GM12878 (cell line): Measurements from ENCODE around the gene HM13.
"Not testable (repeated sequence)": the region's sequence is repeated elsewhere in the genome, so short reads cannot be mapped to it uniquely, and the experiment has no call there.

Source experiments
- EP300 ChIP-seq, 2 experiments: fragments of 150-350 bp in 1 of 2; IDR thresholded peaks; 2 replicates each; pipeline ENCODE4 v1.6.1; 2011 to 2012; ENCODE audit warnings: low read depth in 2 of 2, low read length in 2 of 2, borderline replicate concordance in 1 of 2, improper control_type of control experiment in 1 of 2, inconsistent platforms in 1 of 2; ENCODE audit not compliant: control insufficient read depth in 1 of 2
- GABPA ChIP-seq: IDR thresholded peaks from 2 replicates; pipeline ENCODE4 v1.6.1; 2014; ENCODE audit warnings: antibody characterized with exemption, low read depth, mild to moderate bottlenecking, inconsistent platforms
- PAX5 ChIP-seq: IDR thresholded peaks from 2 replicates; pipeline ENCODE4 v1.6.1; 2011; ENCODE audit warnings: low read depth, low read length, borderline replicate concordance
- POLR2A ChIP-seq: IDR thresholded peaks from 2 replicates; pipeline ENCODE4 v1.6.1; 2011; ENCODE audit warnings: low read depth, mild to moderate bottlenecking, low read length
- RAD21 ChIP-seq: IDR thresholded peaks from 2 replicates; pipeline ENCODE4 v1.6.1; 2011; ENCODE audit warnings: mild to moderate bottlenecking, low read depth, low read length, moderate library complexity; ENCODE audit not compliant: insufficient read depth
- RCOR1 ChIP-seq: conservative IDR thresholded peaks from 2 replicates; pipeline ENCODE4 v1.6.1; 2012; ENCODE audit warnings: low read depth, low read length, improper control_type of control experiment
- SMC3 ChIP-seq: IDR thresholded peaks from 2 replicates; pipeline ENCODE4 v1.6.1; 2011; ENCODE audit warnings: low read length, improper control_type of control experiment, borderline replicate concordance
- SRF ChIP-seq, 2 experiments: IDR thresholded peaks; 2 replicates each; pipeline ENCODE4 v1.6.1; 2011; ENCODE audit warnings: low read depth in 2 of 2, low read length in 2 of 2, mild to moderate bottlenecking in 1 of 2, moderate library complexity in 1 of 2
- YY1 ChIP-seq: IDR thresholded peaks from 2 replicates; pipeline ENCODE4 v1.6.1; 2011; ENCODE audit warnings: low read depth, mild to moderate bottlenecking, low read length
- TF ChIP-seq, protein P1 (sequence below), 3 experiments: IDR thresholded peaks in 2 of 3; conservative IDR thresholded peaks in 1 of 3; 2 replicates each; pipeline ENCODE4 v1.5.1; 2011; ENCODE audit warnings: low read depth in 3 of 3, low read length in 3 of 3, mild to moderate bottlenecking in 3 of 3, control low read depth in 2 of 3, moderate library complexity in 2 of 3, inconsistent platforms in 1 of 3, mixed read lengths in 1 of 3; ENCODE audit not compliant: control insufficient read depth in 2 of 3, insufficient read depth in 1 of 3; ENCODE audit errors: extremely low read depth in 1 of 3
- TF ChIP-seq, protein P2 (sequence below): fragments of 450-650 bp; IDR thresholded peaks from 2 replicates; pipeline ENCODE4 v1.6.1; 2016; ENCODE audit warnings: mild to moderate bottlenecking
- TF ChIP-seq, protein P3 (sequence below): IDR thresholded peaks from 2 replicates; pipeline ENCODE4 v1.6.1; 2012; ENCODE audit warnings: low read depth, low read length, improper control_type of control experiment

DNA sequence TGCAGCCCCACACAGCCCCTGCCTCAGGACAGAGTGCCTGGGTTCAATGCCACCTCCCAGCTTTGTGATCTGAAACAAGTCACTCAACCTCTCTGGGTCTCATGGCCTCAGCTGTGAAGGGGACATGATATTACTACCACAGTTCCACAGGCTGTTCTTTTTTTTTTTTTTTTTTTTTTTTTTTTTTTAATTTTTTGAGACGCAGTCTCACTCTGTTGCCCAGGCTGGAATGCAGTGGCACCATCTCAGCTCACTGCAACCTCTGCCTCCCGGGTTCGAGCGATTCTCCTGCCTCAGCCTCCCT is 82.1 kb downstream of the HM13 start:
- TF ChIP-seq, protein P1, sequence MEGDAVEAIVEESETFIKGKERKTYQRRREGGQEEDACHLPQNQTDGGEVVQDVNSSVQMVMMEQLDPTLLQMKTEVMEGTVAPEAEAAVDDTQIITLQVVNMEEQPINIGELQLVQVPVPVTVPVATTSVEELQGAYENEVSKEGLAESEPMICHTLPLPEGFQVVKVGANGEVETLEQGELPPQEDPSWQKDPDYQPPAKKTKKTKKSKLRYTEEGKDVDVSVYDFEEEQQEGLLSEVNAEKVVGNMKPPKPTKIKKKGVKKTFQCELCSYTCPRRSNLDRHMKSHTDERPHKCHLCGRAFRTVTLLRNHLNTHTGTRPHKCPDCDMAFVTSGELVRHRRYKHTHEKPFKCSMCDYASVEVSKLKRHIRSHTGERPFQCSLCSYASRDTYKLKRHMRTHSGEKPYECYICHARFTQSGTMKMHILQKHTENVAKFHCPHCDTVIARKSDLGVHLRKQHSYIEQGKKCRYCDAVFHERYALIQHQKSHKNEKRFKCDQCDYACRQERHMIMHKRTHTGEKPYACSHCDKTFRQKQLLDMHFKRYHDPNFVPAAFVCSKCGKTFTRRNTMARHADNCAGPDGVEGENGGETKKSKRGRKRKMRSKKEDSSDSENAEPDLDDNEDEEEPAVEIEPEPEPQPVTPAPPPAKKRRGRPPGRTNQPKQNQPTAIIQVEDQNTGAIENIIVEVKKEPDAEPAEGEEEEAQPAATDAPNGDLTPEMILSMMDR (IDR thresholded peaks at IDR 0.05 in 2 of 3, conservative IDR thresholded peaks at IDR 0.05 in 1 of 3; ENCODE audit: control insufficient read depth in 2 of 3, extremely low read depth in 1 of 3, insufficient read depth in 1 of 3, low read depth in 3 of 3, low read length in 3 of 3) = not testable (repeated sequence)
- not testable (repeated sequence) for TF ChIP-seq POLR2A; RCOR1; PAX5; SMC3; EP300 (IDR thresholded peaks at IDR 0.05; ENCODE audit: borderline replicate concordance in 1 of 2, control insufficient read depth in 1 of 2, low read depth in 2 of 2, low read length in 2 of 2); YY1; GABPA; SRF (IDR thresholded peaks at IDR 0.05; ENCODE audit: low read depth in 2 of 2, low read length in 2 of 2); RAD21
- TF ChIP-seq, protein P2, sequence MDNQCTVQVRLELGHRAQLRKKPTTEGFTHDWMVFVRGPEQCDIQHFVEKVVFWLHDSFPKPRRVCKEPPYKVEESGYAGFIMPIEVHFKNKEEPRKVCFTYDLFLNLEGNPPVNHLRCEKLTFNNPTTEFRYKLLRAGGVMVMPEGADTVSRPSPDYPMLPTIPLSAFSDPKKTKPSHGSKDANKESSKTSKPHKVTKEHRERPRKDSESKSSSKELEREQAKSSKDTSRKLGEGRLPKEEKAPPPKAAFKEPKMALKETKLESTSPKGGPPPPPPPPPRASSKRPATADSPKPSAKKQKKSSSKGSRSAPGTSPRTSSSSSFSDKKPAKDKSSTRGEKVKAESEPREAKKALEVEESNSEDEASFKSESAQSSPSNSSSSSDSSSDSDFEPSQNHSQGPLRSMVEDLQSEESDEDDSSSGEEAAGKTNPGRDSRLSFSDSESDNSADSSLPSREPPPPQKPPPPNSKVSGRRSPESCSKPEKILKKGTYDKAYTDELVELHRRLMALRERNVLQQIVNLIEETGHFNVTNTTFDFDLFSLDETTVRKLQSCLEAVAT = not testable (repeated sequence)
- TF ChIP-seq, protein P3, sequence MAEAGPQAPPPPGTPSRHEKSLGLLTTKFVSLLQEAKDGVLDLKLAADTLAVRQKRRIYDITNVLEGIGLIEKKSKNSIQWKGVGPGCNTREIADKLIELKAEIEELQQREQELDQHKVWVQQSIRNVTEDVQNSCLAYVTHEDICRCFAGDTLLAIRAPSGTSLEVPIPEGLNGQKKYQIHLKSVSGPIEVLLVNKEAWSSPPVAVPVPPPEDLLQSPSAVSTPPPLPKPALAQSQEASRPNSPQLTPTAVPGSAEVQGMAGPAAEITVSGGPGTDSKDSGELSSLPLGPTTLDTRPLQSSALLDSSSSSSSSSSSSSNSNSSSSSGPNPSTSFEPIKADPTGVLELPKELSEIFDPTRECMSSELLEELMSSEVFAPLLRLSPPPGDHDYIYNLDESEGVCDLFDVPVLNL = not testable (repeated sequence)
